ENCODE data around the gene PRKG1.

PRKG1 gene

DNA sequence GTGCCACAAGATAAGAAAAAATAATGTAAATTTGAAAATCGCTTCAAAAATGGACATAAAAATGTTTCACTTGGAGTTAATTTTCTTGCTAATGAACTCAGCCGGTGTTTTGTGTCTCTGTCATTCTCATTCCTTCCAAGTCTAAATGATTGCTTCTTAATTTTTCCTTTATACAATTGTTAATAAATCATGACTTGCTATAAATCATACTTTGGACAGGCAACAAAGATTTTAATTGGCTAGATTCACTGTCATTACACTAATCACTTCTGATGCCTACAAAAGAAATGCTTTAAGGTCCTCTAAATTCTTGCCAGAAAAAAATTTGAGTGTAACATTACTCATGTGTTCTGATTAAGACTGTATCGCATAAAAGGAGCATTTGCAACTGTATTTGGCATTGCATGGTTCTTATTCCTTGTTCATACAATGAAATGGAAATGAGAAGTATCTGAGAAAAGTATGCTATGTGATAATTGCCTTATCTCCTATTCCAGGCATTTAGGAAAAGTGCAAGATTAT lies 1000.3 kb downstream of the PRKG1 start:
- Histone ChIP-seq H3K4me1 (ENCODE audit: control insufficient read depth, insufficient read depth, low read length) (no peaks in the 10 kb centered on the region), H3K9me3 (ENCODE audit: control insufficient read depth, insufficient read depth, low read length) (no peaks in the 10 kb centered on the region), H3K4me3 (ENCODE audit: low read depth, low read length) (no peak overlapping the region), H3K9ac (ENCODE audit: low read depth, low read length) (no peak overlapping the region), H3K27me3 (ENCODE audit: control insufficient read depth, insufficient read depth, low read length) (no peaks in the 10 kb centered on the region), H3K36me3 (ENCODE audit: control insufficient read depth, insufficient read depth, low read length) (no peaks in the 10 kb centered on the region)

DNA sequence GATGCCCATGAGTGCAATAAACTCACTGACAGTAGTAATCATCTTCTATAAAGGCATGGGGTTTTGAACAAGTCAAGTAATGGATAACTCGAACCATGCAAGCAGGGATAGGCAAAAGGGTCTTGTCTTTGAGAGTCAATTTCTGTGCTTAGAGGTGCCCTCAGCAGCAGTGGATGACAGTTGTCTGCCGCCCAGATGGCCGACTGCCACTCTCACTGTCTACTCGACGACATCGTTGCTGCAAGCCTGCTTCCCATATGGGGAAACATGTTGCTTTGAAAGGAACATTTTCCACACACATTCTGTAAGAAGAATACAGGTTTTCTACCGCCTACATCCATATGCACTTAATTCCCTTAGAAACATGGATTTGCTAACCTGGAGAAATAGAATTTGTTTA lies 1003.5 kb downstream of the PRKG1 start:
- Histone ChIP-seq H3K9ac (ENCODE audit: low read depth, low read length) (no peak overlapping the region), H3K4me1 (ENCODE audit: control insufficient read depth, insufficient read depth, low read length) (no peaks in the 10 kb centered on the region), H3K27me3 (ENCODE audit: control insufficient read depth, insufficient read depth, low read length) (no peaks in the 10 kb centered on the region), H3K36me3 (ENCODE audit: control insufficient read depth, insufficient read depth, low read length) (no peaks in the 10 kb centered on the region), H3K9me3 (ENCODE audit: control insufficient read depth, insufficient read depth, low read length) (no peaks in the 10 kb centered on the region), H3K4me3 (ENCODE audit: low read depth, low read length) (no peak overlapping the region)

DNA sequence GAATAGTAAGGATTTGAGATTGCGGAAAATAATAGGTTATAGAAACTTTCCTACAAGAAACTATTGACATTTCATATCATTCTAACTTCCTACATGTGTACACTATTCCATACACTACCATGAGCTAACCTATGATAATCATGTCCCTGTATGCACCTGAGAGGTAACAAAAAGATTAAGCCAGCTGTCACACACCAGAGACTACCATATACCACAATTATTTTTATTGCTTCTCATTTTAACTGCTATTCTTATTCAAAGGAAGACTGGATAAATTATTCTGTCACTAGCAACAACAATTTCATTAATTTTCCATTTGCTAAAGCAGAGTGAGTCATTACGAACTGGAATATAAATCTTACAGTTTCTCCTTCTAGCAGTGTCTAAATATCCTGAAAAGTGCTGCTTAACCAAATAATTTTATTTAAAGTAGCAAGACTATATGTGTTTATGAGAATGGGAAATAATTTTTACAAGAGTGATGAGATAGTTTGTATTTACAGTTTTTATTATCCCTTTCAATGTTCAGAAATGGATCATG lies 1004.2 kb downstream of the PRKG1 start:
- Histone ChIP-seq H3K36me3 (ENCODE audit: control insufficient read depth, insufficient read depth, low read length) (no peaks in the 10 kb centered on the region), H3K9ac (ENCODE audit: low read depth, low read length) (no peak overlapping the region), H3K27me3 (ENCODE audit: control insufficient read depth, insufficient read depth, low read length) (no peaks in the 10 kb centered on the region), H3K4me3 (ENCODE audit: low read depth, low read length) (no peak overlapping the region), H3K9me3 (ENCODE audit: control insufficient read depth, insufficient read depth, low read length) (no peaks in the 10 kb centered on the region), H3K4me1 (ENCODE audit: control insufficient read depth, insufficient read depth, low read length) (no peaks in the 10 kb centered on the region)

DNA sequence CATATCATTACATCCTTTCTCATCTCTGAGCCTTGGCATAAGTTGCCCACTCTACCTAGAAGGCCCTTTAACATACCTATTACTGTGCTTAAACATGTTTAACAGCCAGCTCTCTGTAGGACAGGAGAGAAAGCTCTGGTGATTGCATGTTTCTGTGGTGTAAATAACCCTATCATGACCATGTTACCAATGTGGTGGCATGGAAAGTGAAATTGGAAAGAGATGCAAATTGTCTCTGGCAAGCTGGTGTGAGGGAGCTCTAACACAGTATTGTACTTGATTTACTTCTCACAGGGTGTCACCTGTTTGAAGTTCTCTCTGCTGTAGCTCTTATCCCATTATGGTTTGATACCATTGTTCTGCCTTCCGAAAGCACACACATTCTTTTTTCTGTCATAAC lies 1008.0 kb downstream of the PRKG1 start:
- H3K4me1 ChIP-seq (ENCODE audit: control insufficient read depth, insufficient read depth, low read length) = no peaks in the 10 kb centered on the region
- no peak overlapping the region for H3K4me3 ChIP-seq (ENCODE audit: low read depth, low read length)
- no peaks in the 10 kb centered on the region for H3K36me3 ChIP-seq (ENCODE audit: control insufficient read depth, insufficient read depth, low read length)
- H3K9ac ChIP-seq (ENCODE audit: low read depth, low read length) = no peak overlapping the region
- no peaks in the 10 kb centered on the region for H3K9me3 ChIP-seq (ENCODE audit: control insufficient read depth, insufficient read depth, low read length)
- H3K27me3 ChIP-seq (ENCODE audit: control insufficient read depth, insufficient read depth, low read length) = no peaks in the 10 kb centered on the region

DNA sequence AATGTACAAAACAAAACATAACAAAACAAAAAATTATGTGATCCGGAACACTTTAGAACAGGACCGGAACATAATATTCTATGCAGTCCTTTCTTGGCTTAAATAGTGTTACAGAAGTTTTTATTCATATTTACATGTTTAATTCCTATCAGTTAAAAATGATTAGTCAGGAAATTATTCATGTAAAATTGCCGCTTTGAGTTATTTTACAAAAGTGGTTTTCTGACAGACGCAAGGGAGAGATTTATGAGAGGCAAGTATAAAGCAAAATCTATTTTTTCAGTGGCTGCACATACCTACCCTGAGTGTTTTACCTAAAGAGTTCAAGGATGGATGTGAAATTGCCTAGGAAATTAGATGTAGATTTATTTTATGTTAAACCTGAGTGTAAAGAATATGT lies 1009.1 kb downstream of the PRKG1 start:
- Histone ChIP-seq H3K9ac (ENCODE audit: low read depth, low read length) (no peak overlapping the region), H3K36me3 (ENCODE audit: control insufficient read depth, insufficient read depth, low read length) (no peaks in the 10 kb centered on the region), H3K4me3 (ENCODE audit: low read depth, low read length) (no peak overlapping the region), H3K4me1 (ENCODE audit: control insufficient read depth, insufficient read depth, low read length) (no peaks in the 10 kb centered on the region), H3K27me3 (ENCODE audit: control insufficient read depth, insufficient read depth, low read length) (no peaks in the 10 kb centered on the region), H3K9me3 (ENCODE audit: control insufficient read depth, insufficient read depth, low read length) (no peaks in the 10 kb centered on the region)

DNA sequence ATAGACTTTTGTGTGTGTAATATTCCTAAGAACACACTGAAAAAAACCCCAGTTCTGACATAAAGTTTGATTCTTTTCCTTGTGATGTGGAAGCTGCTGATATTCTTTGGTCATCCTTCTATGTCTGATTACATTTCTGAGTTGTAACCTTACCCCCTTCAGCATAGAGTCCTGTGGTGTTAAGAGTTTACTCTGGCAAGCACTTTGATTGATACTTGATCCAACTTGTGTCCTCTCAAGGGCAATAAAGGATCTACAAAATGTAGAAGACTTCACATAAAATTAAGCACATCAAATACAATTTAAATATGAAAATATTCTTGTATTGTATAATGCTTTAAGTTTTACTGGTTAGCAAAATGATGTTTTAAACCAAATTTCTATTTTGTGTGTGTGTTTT lies 1018.1 kb downstream of the PRKG1 start:
- Histone ChIP-seq H3K9ac (ENCODE audit: low read depth, low read length) (no peak overlapping the region), H3K9me3 (ENCODE audit: control insufficient read depth, insufficient read depth, low read length) (no peaks in the 10 kb centered on the region), H3K4me3 (ENCODE audit: low read depth, low read length) (no peak overlapping the region), H3K27me3 (ENCODE audit: control insufficient read depth, insufficient read depth, low read length) (no peaks in the 10 kb centered on the region), H3K4me1 (ENCODE audit: control insufficient read depth, insufficient read depth, low read length) (no peaks in the 10 kb centered on the region), H3K36me3 (ENCODE audit: control insufficient read depth, insufficient read depth, low read length) (no peaks in the 10 kb centered on the region)

DNA sequence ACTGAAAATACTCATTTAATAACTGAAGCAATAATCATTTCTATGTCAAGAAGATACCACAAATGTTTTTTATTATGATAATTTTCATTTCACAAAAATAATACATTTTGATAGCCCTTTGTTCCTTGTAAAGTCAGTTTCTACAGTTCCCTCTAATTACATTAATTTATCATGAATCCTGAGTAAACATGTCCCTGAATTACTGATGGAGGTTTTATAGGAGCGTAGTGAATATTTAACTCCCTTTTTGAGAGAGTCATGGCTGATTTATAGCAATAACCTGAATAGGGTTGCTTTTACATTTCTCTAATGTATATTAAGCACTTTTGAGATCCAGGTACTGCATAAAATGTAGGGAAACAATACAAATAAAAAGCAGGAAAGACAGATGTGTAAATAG lies 1023.8 kb downstream of the PRKG1 start:
- Histone ChIP-seq H3K9me3 (ENCODE audit: control insufficient read depth, insufficient read depth, low read length) (no peaks in the 10 kb centered on the region), H3K4me3 (ENCODE audit: low read depth, low read length) (no peak overlapping the region), H3K36me3 (ENCODE audit: control insufficient read depth, insufficient read depth, low read length) (no peaks in the 10 kb centered on the region), H3K4me1 (ENCODE audit: control insufficient read depth, insufficient read depth, low read length) (no peaks in the 10 kb centered on the region), H3K27me3 (ENCODE audit: control insufficient read depth, insufficient read depth, low read length) (no peaks in the 10 kb centered on the region), H3K9ac (ENCODE audit: low read depth, low read length) (no peak overlapping the region)

DNA sequence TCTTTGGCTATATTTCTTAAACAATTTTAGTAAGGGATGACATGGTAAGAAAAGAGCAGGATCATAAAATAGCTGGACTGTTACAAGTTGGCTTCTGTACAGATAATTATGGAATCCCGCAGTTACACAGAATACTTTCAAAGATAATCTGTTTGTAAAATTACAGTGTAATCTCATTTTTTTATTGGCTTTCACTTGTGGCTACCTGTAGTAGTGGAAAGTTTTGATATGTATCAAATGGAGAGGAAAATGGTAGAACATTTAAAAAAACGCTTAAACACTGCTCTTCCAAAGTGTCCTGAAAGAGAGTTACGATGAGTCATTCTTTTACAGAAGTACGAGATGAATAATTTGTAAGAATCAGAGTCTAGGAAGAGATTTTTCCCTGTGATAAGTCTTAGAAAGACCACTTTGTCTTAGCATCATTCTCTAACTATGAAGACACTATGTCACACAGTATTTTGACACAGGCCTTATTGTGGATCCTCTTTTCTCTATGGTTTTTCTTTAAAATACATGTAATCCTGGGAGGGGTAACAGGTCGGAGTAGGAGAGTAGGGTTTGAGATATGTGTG lies 1024.8 kb downstream of the PRKG1 start:
- Histone ChIP-seq H3K4me3 (ENCODE audit: low read depth, low read length) (no peak overlapping the region), H3K4me1 (ENCODE audit: control insufficient read depth, insufficient read depth, low read length) (no peaks in the 10 kb centered on the region), H3K9ac (ENCODE audit: low read depth, low read length) (no peak overlapping the region), H3K27me3 (ENCODE audit: control insufficient read depth, insufficient read depth, low read length) (no peaks in the 10 kb centered on the region), H3K36me3 (ENCODE audit: control insufficient read depth, insufficient read depth, low read length) (no peaks in the 10 kb centered on the region), H3K9me3 (ENCODE audit: control insufficient read depth, insufficient read depth, low read length) (no peaks in the 10 kb centered on the region)

DNA sequence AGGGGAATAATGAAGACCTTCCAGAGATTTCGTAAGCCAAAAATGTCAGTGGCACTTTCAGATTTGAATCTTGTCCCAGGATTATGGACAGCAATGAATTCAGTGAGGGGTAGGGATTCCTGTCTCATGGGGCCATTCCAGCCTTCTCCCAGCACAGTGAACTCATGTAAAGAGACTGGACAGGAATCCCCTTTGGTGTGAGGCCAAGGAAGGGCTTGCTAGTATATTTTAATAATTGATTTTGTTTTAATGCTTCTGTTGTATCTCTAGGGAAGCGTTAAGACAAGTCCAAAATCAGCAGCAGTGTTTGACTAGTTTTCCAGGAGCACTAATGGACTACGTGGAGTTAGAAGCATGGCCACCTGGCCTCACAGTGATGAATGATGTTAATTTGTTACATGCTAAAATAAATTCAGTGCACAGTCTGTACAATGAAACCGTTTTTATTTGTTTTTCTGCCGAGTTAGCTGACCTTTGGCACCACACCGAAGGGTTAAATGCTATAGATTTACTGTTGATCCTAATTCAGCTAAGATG lies 1025.8 kb downstream of the PRKG1 start:
- Histone ChIP-seq H3K27me3 (ENCODE audit: control insufficient read depth, insufficient read depth, low read length) (no peaks in the 10 kb centered on the region), H3K4me3 (ENCODE audit: low read depth, low read length) (no peak overlapping the region), H3K4me1 (ENCODE audit: control insufficient read depth, insufficient read depth, low read length) (no peaks in the 10 kb centered on the region), H3K36me3 (ENCODE audit: control insufficient read depth, insufficient read depth, low read length) (no peaks in the 10 kb centered on the region), H3K9ac (ENCODE audit: low read depth, low read length) (no peak overlapping the region), H3K9me3 (ENCODE audit: control insufficient read depth, insufficient read depth, low read length) (no peaks in the 10 kb centered on the region)

DNA sequence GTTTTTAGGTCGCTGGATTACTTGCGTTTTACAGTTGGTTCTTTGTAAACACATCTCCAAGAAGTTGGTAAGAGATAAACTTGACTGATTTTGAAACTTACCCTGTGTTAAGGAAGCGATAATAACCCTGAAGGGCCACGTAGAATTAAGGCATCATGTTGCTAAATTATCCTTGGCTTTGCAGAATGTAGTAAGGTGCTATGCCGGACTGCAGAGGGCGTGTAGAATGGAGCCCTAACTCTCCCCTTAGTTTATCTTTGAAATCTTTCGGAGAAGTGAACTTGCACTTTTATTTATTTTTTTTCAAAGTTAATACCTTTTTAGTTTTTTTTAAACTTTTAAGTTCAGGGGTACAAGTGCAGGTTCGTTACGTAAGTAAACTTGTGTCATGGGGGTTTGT lies 1031.0 kb downstream of the PRKG1 start:
- Histone ChIP-seq H3K4me1 (ENCODE audit: control insufficient read depth, insufficient read depth, low read length) (no peaks in the 10 kb centered on the region), H3K9me3 (ENCODE audit: control insufficient read depth, insufficient read depth, low read length) (no peaks in the 10 kb centered on the region), H3K9ac (ENCODE audit: low read depth, low read length) (no peak overlapping the region), H3K4me3 (ENCODE audit: low read depth, low read length) (no peak overlapping the region), H3K27me3 (ENCODE audit: control insufficient read depth, insufficient read depth, low read length) (no peaks in the 10 kb centered on the region), H3K36me3 (ENCODE audit: control insufficient read depth, insufficient read depth, low read length) (no peaks in the 10 kb centered on the region)

DNA sequence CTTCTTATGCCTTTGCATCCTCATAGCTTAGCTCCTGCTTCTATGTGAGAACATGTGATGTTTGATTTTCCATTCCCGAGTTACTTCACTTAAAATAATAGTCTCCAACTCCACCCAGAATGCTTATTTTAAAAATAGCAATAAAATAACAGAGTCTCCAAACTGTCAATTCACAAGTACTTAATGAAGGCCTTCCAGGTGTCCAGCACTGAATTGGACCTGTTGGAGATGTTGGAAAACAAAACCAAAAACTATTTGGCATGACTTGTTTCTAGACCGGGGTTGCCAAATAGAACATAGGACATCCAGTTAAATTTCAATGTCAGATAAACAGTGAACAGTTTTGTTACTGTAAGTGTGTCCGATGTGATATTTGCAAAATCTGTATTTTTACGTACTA lies 1031.7 kb downstream of the PRKG1 start:
- H3K36me3 ChIP-seq (ENCODE audit: control insufficient read depth, insufficient read depth, low read length) = no peaks in the 10 kb centered on the region
- no peak overlapping the region for H3K9ac ChIP-seq (ENCODE audit: low read depth, low read length)
- H3K9me3 ChIP-seq (ENCODE audit: control insufficient read depth, insufficient read depth, low read length) = no peaks in the 10 kb centered on the region
- no peaks in the 10 kb centered on the region for H3K27me3 ChIP-seq (ENCODE audit: control insufficient read depth, insufficient read depth, low read length)
- no peaks in the 10 kb centered on the region for H3K4me1 ChIP-seq (ENCODE audit: control insufficient read depth, insufficient read depth, low read length)
- no peak overlapping the region for H3K4me3 ChIP-seq (ENCODE audit: low read depth, low read length)

DNA sequence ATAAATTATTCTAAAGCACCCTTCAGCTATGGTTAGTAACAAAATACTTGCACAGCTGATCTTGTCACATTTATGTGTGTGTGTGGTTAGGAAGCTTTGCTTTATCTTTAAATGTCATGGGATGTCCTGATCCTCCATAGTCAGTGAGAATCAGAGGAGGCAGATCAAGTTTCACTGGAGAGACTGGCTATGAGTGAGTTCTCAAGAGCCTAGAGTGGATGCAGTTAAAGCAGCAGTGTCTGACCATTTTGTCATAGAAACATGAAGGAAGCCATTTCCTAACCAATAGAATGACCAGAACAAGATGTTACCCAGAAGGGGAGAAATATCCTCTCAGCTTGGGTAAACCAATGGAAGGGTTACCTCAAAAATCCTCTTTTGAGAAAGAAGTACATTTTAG lies 1032.6 kb downstream of the PRKG1 start:
- Histone ChIP-seq H3K9ac (ENCODE audit: low read depth, low read length) (no peak overlapping the region), H3K9me3 (ENCODE audit: control insufficient read depth, insufficient read depth, low read length) (no peaks in the 10 kb centered on the region), H3K4me1 (ENCODE audit: control insufficient read depth, insufficient read depth, low read length) (no peaks in the 10 kb centered on the region), H3K27me3 (ENCODE audit: control insufficient read depth, insufficient read depth, low read length) (no peaks in the 10 kb centered on the region), H3K4me3 (ENCODE audit: low read depth, low read length) (no peak overlapping the region), H3K36me3 (ENCODE audit: control insufficient read depth, insufficient read depth, low read length) (no peaks in the 10 kb centered on the region)
